K562 (cell line): Measurements from ENCODE around the gene PLEKHH2.

Source experiments
- LEF1 ChIP-seq: fragments of 450-650 bp; IDR thresholded peaks from 2 replicates; pipeline ENCODE4 v1.6.1; 2016; ENCODE audit warnings: mild to moderate bottlenecking
- PRPF4 ChIP-seq: fragments of 200-400 bp; formaldehyde crosslinking; IDR thresholded peaks from one replicate; pipeline ENCODE4 v1.6.1; 2017; ENCODE audit warnings: low read length, low read depth, mild to moderate bottlenecking; ENCODE audit not compliant: insufficient read depth, poor library complexity, severe bottlenecking
- TF ChIP-seq, protein P1 (sequence below), 3 experiments: IDR thresholded peaks in 2 of 3; conservative IDR thresholded peaks in 1 of 3; 2 replicates each; pipeline ENCODE4 v1.5.1; 2011 to 2012; ENCODE audit warnings: low read length in 3 of 3, mild to moderate bottlenecking in 3 of 3, control low read depth in 2 of 3, improper control_type of control experiment in 1 of 3, inconsistent platforms in 1 of 3, low read depth in 1 of 3, mixed read lengths in 1 of 3, moderate library complexity in 1 of 3; ENCODE audit not compliant: insufficient read depth in 2 of 3

- TF ChIP-seq LEF1 (no peak), PRPF4 (no peak)
- TF ChIP-seq, protein P1, sequence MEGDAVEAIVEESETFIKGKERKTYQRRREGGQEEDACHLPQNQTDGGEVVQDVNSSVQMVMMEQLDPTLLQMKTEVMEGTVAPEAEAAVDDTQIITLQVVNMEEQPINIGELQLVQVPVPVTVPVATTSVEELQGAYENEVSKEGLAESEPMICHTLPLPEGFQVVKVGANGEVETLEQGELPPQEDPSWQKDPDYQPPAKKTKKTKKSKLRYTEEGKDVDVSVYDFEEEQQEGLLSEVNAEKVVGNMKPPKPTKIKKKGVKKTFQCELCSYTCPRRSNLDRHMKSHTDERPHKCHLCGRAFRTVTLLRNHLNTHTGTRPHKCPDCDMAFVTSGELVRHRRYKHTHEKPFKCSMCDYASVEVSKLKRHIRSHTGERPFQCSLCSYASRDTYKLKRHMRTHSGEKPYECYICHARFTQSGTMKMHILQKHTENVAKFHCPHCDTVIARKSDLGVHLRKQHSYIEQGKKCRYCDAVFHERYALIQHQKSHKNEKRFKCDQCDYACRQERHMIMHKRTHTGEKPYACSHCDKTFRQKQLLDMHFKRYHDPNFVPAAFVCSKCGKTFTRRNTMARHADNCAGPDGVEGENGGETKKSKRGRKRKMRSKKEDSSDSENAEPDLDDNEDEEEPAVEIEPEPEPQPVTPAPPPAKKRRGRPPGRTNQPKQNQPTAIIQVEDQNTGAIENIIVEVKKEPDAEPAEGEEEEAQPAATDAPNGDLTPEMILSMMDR (IDR thresholded peaks at IDR 0.05 in 2 of 3, conservative IDR thresholded peaks at IDR 0.05 in 1 of 3; ENCODE audit: insufficient read depth in 2 of 3, low read depth in 1 of 3, low read length in 3 of 3), result no peak
Observed at GRCh38 chr2:43791035-43791765, 154.1 kb downstream of the PLEKHH2 start.
